HG03039 (cell line): ENCODE data around the gene NUDT7.

ENCODE experiments used
- ATAC-seq: cut with Tn5 transposase; IDR thresholded peaks from one replicate; pipeline ENCODE4 v1.9.1; 2021; ENCODE audit warnings: mild to moderate bottlenecking, moderate library complexity; ENCODE audit not compliant: unreplicated experiment

The NUDT7 gene

DNA sequence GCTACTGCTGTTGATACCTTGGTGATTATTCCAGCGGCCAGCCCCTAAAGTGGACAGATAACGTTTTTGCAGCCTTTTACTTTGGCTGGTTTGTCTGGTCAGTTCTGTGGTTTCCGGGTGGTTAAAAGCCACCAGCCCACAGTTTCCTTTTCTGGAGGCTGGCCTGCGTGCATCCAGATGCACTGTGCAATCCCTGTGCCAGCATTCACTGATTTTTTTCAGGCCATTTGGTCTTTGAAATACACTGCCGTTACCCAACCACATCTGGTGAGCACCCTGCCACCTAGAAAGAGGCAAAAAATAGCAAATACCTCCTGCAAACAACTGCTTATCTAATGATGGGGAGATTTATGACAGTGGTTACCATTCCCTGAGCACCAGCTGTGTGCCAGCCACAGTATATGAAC lies 797 bp downstream of the NUDT7 start:
- ATAC-seq, result peak; percentile 3

DNA sequence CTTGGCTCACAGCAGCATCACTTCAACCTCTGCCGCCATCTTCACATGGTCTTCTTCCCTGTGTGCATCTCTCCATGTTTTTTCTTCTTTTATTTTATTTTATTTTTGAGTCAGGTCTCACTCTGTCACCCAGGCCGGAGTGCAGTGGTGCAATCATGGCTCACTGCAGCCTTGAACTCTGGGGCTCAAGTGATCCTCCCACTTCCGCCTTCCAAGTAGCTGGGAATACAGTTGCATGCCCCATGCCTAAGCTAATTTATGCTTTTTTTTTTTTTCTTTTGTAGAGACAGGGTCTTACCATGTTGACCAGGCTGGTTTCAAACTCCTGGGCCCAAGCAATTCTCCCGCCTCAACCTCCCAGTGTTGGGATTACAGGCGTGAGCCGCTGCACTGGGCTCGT lies 1.9 kb downstream of the NUDT7 start:
- ATAC-seq, result no peak

DNA sequence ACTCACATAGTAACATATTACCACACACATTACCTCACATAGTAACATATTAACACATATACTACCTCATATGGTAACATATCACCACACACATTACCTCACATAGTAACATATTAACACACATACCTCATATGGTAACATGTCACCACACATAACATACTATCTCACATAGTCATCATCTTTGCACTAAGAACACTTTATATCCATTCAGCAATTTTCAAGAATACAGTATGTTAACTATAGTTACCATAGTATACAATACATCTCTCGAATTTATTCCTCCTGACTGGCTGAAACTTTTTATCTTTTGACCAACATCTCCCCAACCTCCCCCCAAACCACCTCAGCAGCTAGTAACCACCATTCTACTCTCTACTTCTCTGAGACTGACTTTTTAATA lies 7.6 kb downstream of the NUDT7 start:
- no peak for ATAC-seq

DNA sequence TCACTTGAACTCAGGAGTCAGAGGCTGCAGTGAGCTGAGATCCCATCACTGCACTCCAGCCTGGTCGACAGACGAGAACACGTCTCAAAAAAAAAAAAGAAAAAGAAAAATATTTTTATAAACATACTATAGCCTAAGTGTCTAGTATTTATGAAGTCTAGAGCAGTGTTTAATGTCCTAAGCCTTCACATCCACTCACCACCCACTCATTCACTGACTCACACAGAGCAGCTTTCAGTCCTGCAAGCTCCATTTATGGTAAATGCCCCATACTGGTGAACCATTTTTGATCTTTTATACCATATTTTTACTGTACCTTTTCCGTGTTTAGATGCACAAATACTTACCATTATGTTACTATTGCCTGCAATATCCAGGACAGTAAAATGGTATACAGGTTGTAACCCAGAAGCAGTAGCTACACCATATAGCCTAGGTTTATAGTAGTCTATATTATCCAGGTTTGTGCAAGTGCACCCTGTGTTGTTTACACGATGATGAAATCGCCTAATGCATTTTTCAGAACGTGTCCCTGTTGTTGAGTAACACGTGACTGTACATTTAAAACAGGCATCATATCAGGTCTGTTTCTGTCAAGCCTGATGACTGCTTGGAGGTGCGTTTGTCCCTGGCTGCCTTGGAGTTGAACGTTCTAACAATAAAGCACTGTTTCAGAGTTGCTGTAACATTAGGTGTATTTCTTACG lies 10.1 kb downstream of the NUDT7 start:
- no peak for ATAC-seq

- ATAC-seq, result no peak
Observed at GRCh38 chr16:77736879-77737278, 14.6 kb downstream of the NUDT7 start.

GRCh38 chr16:77738706-77739558 lies 16.6 kb downstream of the NUDT7 start:
- ATAC-seq, result no peak

DNA sequence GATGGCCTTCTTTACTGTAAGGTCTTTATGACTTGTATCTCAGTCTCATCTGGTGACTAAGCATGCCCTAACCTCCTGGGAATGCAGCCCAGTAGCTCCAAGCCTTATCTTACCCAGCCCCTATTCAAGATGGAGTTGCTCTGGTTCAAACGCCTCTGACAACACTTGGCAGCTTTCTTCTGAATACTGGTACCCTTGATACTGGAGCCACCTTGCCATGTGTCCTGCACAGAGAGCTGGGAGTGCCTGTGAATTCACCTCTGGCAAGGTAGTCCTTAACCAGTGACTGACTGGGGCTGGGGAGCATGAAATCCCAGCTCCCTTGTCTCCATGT lies 17.2 kb downstream of the NUDT7 start:
- no peak for ATAC-seq

- ATAC-seq, result no peak
Observed at GRCh38 chr16:77744141-77744540, 21.8 kb downstream of the NUDT7 start.

GRCh38 chr16:77745972-77746371 lies 23.7 kb downstream of the NUDT7 start:
- ATAC-seq, result no peak

- no peak for ATAC-seq
Observed at GRCh38 chr16:77748421-77749005, 26.2 kb downstream of the NUDT7 start.

- ATAC-seq, result no peak
Observed at GRCh38 chr16:77749415-77749814, 27.1 kb downstream of the NUDT7 start.

GRCh38 chr16:77758046-77758445 lies 35.7 kb downstream of the NUDT7 start:
- ATAC-seq, result no peak

GRCh38 chr16:77758508-77758907 lies 36.2 kb downstream of the NUDT7 start:
- ATAC-seq, result no peak

GRCh38 chr16:77759201-77759600 lies 36.9 kb downstream of the NUDT7 start:
- ATAC-seq, result no peak

DNA sequence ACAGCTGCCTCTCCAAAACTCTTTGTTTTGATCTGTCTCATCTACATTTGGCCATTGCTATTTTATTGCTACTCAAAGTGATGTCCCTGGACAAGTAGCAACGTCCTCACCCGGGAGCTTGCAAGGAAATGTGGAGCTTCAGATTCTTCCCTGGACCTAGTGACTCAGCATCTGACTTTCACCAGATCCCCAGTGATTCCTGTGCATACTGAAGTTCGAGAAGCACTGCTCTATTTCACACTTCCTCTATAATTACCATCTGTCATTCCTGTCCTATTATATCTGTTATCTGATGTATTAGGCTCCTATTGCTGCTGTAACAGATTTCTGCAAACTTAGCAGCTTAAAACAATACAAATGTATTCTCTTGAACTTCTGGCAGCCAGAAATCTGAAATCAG lies 37.5 kb downstream of the NUDT7 start:
- ATAC-seq, result no peak

GRCh38 chr16:77760800-77761199 lies 38.5 kb downstream of the NUDT7 start:
- ATAC-seq, result no peak

DNA sequence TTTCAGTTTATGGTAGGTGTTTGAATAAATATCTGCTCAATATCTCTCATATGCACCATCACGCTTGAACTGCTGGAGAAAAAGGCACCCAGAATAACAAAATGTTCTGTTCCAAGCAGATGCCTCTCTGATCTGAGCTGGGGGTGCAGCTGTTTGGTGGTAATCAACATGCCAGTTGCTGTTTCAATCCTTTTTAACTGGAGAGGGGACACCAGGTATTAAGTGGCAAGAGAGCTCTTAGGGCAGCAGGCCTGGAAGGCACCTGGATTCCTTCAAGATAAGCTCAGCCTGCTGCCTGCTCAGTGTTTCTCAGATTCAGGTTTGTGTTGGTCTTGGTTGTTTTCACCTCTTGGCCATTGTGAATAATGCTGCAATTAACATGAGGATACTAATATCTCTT lies 38.9 kb downstream of the NUDT7 start:
- ATAC-seq, result no peak

GRCh38 chr16:77762262-77762661 lies 39.9 kb downstream of the NUDT7 start:
- ATAC-seq, result no peak

GRCh38 chr16:77763994-77764393 lies 41.7 kb downstream of the NUDT7 start:
- ATAC-seq, result no peak

GRCh38 chr16:77767211-77767610 lies 44.9 kb downstream of the NUDT7 start:
- no peak for ATAC-seq

DNA sequence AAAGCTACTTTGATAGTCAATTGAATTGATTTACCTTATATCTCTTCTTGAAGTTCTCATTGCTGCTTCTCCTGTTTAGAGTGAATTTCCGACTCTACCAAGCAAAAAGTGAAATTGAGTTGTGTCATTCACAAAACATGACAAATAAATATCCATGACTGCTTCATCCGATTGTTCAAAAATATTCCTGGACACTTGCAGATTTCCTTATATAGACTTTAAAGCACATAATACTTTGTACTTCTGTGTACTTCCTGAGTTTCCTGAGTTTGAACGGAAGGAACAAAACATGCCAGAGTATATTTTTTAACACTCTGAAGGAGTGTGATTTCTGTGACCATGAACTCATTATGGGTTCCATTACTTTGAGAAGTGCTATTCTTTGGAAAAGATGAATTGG lies 45.5 kb downstream of the NUDT7 start:
- ATAC-seq, result no peak
